HG03469 (cell line): ENCODE data around the gene FGL2.
A peak's percentile ranks its signal among the peaks of the same experiment; 100 is the strongest.
"Not testable (repeated sequence)": the region's sequence is repeated elsewhere in the genome, so short reads cannot be mapped to it uniquely, and the experiment has no call there.

Source experiments
- ATAC-seq: cut with Tn5 transposase; IDR thresholded peaks from one replicate; pipeline ENCODE4 v1.9.1; 2021; ENCODE audit warnings: mild to moderate bottlenecking, moderate library complexity, moderate number of reproducible peaks; ENCODE audit not compliant: unreplicated experiment

FGL2 gene

DNA sequence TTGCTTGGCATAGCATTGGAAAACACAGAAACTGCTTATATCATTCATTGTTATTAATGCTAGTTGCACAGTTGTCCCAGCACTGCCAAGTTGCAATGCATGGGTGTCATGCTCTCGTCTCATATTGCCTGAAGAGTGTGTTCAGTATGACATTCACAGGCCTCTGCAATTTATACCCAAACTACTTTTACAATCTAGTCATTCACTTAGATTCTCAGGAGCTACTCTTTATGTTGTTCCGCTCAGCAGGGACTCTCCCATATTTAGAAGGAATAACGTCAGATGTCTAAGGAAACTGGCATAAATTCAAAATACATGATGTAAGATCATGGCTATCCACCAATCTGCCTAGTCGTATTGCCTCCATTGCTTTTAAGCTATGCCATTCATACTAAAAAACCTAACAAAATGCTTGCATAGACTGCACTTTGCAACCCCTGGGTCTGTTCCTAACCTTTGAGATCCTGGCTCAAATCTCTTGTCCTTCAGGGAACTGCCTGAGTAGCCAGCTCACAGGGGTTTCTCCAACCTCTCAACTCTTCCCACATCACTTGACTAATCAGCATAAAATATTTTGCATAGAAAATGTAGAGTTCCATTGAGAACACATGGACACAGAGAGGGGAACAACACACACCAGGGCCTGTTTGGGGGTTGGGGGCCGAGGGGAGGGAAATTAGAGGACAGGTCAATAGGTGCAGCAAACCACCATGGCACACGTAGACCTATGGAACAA, 27.0 kb downstream of the FGL2 start:
- not testable (repeated sequence) for ATAC-seq

DNA sequence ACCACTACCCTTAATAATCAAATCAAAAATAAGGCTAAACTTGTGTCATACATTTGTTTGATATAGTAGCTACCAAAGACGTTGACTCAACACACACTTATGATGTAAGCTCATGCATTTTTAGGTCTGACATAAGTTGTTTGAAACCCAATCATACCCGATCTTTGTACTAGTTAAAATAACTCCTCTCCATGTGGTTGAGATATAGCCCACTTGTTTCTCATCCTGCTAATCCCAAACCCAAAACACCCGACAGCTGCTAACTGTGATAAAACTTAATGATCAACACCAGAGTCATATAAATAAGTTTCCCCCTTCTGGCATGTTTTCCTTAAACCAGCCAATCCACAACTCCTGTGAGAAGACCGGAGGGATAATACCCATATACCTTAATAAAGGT, 28.5 kb downstream of the FGL2 start:
- ATAC-seq: not testable (repeated sequence)

DNA sequence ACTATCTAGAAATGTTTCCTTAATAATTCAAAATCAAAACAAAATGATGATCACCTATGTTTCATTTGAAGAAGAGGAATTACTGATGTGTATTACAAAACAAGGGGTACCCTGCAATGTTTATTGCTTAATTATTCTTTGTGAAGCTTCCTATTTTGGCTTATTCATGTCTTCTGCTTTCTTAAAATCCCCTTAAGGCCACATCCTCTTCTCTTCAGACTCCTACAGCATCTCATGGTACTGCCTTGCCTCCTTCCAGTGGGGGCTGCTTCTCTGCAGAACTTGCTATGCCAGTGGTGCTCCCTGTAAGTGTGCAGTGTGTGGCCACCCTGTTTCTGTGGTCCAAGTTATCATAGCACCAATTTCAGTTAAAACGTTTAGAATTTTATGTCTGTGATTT, 42.2 kb downstream of the FGL2 start:
- peak; percentile 30 for ATAC-seq

DNA sequence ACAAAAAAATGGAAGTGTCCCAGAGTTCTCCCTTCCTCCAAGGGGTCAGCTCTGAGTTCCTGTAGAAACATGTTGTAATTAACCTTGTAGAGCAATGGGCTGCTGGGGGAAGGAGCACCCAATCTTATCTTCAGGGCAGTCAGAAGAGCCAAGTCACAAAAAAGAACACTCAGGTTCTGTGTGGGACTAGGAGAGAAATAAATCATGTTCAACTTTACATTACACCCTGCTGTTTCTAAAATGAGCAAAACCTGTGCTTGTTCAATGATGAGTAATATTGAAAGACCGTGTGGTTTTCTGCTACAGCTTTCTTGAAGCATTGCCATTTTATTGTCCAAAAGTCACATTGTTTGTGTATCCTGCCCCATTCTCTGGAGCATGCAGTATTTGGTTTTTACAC, 42.6 kb downstream of the FGL2 start:
- peak; percentile 65 for ATAC-seq

DNA sequence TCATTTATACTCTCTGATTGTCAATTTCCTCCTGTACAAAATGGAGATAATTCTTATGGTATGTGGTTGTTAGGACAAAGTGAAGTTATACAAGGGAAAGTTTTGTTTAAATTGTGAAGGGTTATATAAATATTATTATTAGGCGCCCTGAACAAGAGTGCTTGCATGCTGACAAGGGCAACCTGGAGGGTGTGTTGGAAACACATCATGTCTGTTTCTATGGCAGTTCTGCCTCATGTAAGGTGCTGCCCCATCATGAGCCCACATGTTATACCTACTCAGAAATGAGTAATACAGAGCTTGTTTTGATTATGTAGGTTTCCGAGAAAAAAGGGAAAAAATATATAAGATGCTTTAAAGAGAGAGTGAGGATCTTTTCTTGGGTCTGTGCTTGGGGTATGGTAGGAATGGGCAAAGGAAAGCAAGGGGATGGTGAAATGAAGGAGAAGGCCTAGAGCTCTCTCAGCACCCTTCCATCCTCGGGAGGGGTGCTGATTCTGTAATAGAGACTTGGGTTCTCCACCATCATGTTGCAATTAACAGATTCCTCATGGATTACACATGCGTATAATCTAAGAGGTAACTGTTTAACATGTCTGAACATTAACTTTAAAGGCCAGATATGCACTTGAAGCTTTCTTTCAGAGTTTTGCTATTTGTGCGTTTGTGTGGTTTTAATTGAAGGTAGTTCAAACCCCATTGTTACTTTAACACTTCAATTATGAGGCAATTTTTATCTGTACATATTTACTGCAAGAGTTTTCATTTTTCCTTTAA, 43.8 kb downstream of the FGL2 start:
- not testable (repeated sequence) for ATAC-seq

DNA sequence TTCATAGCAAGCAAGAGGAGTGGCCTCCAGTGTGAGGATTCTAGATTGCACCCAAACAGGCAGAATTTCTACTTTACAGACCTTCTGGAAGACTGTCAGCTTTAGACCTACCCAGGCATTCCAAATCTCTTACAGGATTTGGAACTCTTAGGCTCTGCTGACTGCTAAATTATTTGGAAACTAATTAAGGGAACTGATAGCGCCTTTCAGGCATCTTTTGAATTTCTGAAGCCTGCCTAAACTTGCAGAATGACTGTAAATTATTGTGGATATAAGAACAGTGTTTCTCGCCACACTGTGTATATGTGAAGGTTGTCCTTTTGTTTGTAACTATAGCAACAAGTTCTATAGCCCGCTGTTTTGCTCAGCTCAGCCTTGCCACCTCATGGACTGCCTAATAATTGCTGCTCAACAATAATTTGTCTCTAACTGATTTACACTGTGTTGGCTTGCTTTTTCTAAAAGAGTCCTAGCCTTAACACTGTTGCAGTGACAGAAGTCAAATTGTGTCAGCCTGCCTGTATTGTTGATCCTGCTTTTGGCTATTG, 44.6 kb downstream of the FGL2 start:
- peak; percentile 46 for ATAC-seq

DNA sequence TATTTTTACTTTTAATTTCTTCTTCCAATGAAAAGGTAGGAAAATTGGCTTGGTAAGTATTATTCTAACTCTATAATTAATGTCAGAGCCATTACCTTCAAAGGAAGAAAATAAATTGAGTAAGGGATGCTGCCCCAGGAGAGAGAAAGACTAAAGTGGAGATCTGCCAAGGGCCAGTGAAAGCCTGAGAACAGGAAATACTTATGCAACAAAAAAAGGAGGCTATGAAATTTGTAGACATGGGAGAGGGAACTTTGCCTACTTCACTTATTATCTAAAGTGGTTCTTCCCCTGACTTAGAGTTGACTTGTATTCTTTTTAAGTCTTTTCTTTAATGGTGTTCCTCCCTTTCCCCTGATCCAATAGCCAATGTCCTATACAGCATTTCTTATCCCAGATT, 47.4 kb downstream of the FGL2 start:
- not testable (repeated sequence) for ATAC-seq
